ENCODE measurements around the gene DNAJC12. TPM values are rescaled to one million over a fixed set of nuclear protein-coding genes. Genes with fewer than 3 reads are reported as not detected.
A peak's percentile ranks its signal among the peaks of the same experiment; 100 is the strongest.

The DNAJC12 gene
- total RNA-seq, 1 donor from 2014 or later, result 3.7 TPM

DNA sequence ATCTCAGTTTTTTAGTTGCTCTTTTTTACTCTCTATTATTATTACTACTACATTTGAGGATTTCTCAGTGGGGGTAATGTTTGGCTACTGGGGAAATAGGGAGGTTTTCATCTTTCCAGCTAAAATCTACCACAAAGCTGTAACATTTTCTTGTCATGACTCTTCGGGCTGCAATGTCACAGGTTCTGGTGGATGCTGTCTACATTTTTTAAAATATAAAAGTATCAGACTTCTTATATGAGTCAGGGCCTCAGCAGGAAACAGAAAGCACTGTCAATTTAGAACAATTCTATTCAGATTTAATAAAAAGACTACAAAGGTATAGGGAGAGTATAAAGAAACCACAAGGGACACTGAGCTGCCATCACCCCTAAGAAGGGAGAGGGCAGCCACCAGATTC lies 61.6 kb downstream of the DNAJC12 start:
- no peak overlapping the region for H2AFZ ChIP-seq (replicated peaks)
- no peak for DNase-seq (ENCODE audit: low spot score)

GRCh38 chr10:67775279-67775678 lies 62.7 kb downstream of the DNAJC12 start:
- no peaks in the 10 kb centered on the region for H4K20me1 ChIP-seq (ENCODE audit: low read depth)
- no peak overlapping the region for H3K4me3 ChIP-seq
- H3K4me1 ChIP-seq, result no peaks in the 10 kb centered on the region
- no peaks in the 10 kb centered on the region for H3F3A ChIP-seq (ENCODE audit: low read depth)
- H3K27me3 ChIP-seq, result no peaks in the 10 kb centered on the region
- H3K4me2 ChIP-seq, result no peak overlapping the region
- TF ChIP-seq EZH2 (IDR thresholded peaks at IDR 0.05), result no peak
- Mint-ChIP-seq H3K9me3 (no peaks in the 10 kb centered on the region), H3K36me3 (no peaks in the 10 kb centered on the region), H3K27me3 (ENCODE audit: insufficient read depth, low read depth) (peaks cover 8% of the 10 kb centered on the region), H3K4me1 (peaks cover 6% of the 10 kb centered on the region), H3K27ac (no peak overlapping the region), H3K4me3 (no peak overlapping the region)
- H3K9me3 ChIP-seq (ENCODE audit: low read depth), result no peaks in the 10 kb centered on the region
- no peak overlapping the region for H3K9ac ChIP-seq
- H2AFZ ChIP-seq (replicated peaks), result peak overlapping the region; percentile 53
- no peak overlapping the region for H3K27ac ChIP-seq
- H3K36me3 ChIP-seq, result no peaks in the 10 kb centered on the region
- no peaks in the 10 kb centered on the region for H3K79me2 ChIP-seq (ENCODE audit: low read depth)
- no peak for DNase-seq (ENCODE audit: low spot score)

More for the DNA sequence above, 61.6 kb downstream of the DNAJC12 start:
- Mint-ChIP-seq H3K4me1 (peaks cover 6% of the 10 kb centered on the region), H3K4me3 (no peak overlapping the region), H3K27me3 (ENCODE audit: insufficient read depth, low read depth) (peaks cover 6% of the 10 kb centered on the region), H3K36me3 (no peaks in the 10 kb centered on the region), H3K9me3 (no peaks in the 10 kb centered on the region), H3K27ac (no peak overlapping the region)
- Histone ChIP-seq H3K9me3 (ENCODE audit: low read depth) (no peaks in the 10 kb centered on the region), H3K27ac (no peak overlapping the region), H4K20me1 (ENCODE audit: low read depth) (no peaks in the 10 kb centered on the region), H3F3A (ENCODE audit: low read depth) (no peaks in the 10 kb centered on the region), H3K36me3 (no peaks in the 10 kb centered on the region), H3K4me2 (no peak overlapping the region), H3K27me3 (no peaks in the 10 kb centered on the region), H3K4me1 (no peaks in the 10 kb centered on the region), H3K9ac (no peak overlapping the region), H3K79me2 (ENCODE audit: low read depth) (no peaks in the 10 kb centered on the region), H3K4me3 (no peak overlapping the region)
- TF ChIP-seq EZH2 (IDR thresholded peaks at IDR 0.05) (no peak), EZH2phosphoT487 (IDR thresholded peaks at IDR 0.05) (no peak)
- TF ChIP-seq, protein P1, sequence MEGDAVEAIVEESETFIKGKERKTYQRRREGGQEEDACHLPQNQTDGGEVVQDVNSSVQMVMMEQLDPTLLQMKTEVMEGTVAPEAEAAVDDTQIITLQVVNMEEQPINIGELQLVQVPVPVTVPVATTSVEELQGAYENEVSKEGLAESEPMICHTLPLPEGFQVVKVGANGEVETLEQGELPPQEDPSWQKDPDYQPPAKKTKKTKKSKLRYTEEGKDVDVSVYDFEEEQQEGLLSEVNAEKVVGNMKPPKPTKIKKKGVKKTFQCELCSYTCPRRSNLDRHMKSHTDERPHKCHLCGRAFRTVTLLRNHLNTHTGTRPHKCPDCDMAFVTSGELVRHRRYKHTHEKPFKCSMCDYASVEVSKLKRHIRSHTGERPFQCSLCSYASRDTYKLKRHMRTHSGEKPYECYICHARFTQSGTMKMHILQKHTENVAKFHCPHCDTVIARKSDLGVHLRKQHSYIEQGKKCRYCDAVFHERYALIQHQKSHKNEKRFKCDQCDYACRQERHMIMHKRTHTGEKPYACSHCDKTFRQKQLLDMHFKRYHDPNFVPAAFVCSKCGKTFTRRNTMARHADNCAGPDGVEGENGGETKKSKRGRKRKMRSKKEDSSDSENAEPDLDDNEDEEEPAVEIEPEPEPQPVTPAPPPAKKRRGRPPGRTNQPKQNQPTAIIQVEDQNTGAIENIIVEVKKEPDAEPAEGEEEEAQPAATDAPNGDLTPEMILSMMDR (IDR thresholded peaks at IDR 0.05), result no peak

GRCh38 chr10:67772894-67773511 lies 65.0 kb downstream of the DNAJC12 start:
- no peaks in the 10 kb centered on the region for H3K9me3 Mint-ChIP-seq
- H3K27me3 ChIP-seq, result no peaks in the 10 kb centered on the region
- no peaks in the 10 kb centered on the region for H3K4me1 ChIP-seq
- no peak overlapping the region for H3K27ac ChIP-seq
- H4K20me1 ChIP-seq (ENCODE audit: low read depth), result no peaks in the 10 kb centered on the region
- H3K9me3 ChIP-seq (ENCODE audit: low read depth), result no peaks in the 10 kb centered on the region
- no peaks in the 10 kb centered on the region for H3K79me2 ChIP-seq (ENCODE audit: low read depth)
- H3K4me1 Mint-ChIP-seq, result peaks cover 6% of the 10 kb centered on the region
- H3K27ac Mint-ChIP-seq, result no peak overlapping the region
- H3K27me3 Mint-ChIP-seq (ENCODE audit: insufficient read depth, low read depth), result peaks cover 8% of the 10 kb centered on the region
- H3K36me3 ChIP-seq, result no peaks in the 10 kb centered on the region
- TF ChIP-seq EZH2phosphoT487 (IDR thresholded peaks at IDR 0.05), result no peak
- TF ChIP-seq, protein P1 (IDR thresholded peaks at IDR 0.05), result no peak
- TF ChIP-seq EZH2 (IDR thresholded peaks at IDR 0.05), result no peak
- H3K9ac ChIP-seq, result no peak overlapping the region
- H3K36me3 Mint-ChIP-seq, result no peaks in the 10 kb centered on the region
- no peak overlapping the region for H2AFZ ChIP-seq (replicated peaks)
- no peak overlapping the region for H3K4me3 Mint-ChIP-seq
- H3K4me2 ChIP-seq, result no peak overlapping the region
- H3F3A ChIP-seq (ENCODE audit: low read depth), result no peaks in the 10 kb centered on the region
- no peak for DNase-seq (ENCODE audit: low spot score)
- H3K4me3 ChIP-seq, result no peak overlapping the region

DNA sequence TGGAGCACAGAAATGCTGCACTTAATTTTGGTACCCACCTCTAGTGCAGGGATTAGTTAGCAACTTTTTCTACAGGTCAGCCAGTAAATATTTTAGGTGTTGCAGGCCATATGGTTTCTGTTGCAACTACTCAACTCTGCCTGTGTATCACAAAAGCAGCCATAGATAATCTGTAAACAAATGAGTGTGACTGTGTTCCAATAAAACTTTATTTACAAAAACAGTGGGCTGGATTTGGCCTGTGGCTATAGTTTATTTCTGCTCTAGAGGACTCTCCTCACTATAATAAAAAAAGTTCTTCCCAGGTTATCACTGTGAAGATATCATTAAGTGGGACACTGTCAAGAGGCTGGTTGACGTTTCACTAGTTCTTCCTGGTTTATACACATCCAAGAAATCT lies 65.8 kb downstream of the DNAJC12 start:
- H3K4me1 Mint-ChIP-seq, result peaks cover 6% of the 10 kb centered on the region
- H3K27ac Mint-ChIP-seq, result no peak overlapping the region
- no peak for DNase-seq (ENCODE audit: low spot score)
- Histone ChIP-seq H3K79me2 (ENCODE audit: low read depth) (no peaks in the 10 kb centered on the region), H3K27me3 (no peaks in the 10 kb centered on the region), H3F3A (ENCODE audit: low read depth) (no peaks in the 10 kb centered on the region), H3K9ac (no peak overlapping the region), H3K4me3 (no peak overlapping the region), H3K4me2 (no peak overlapping the region), H3K9me3 (ENCODE audit: low read depth) (no peaks in the 10 kb centered on the region), H3K27ac (no peak overlapping the region), H3K4me1 (no peaks in the 10 kb centered on the region), H3K36me3 (no peaks in the 10 kb centered on the region), H4K20me1 (ENCODE audit: low read depth) (no peaks in the 10 kb centered on the region), H2AFZ (replicated peaks) (peak overlapping the region; percentile 30)
- no peaks in the 10 kb centered on the region for H3K9me3 Mint-ChIP-seq
- H3K27me3 Mint-ChIP-seq (ENCODE audit: insufficient read depth, low read depth), result peaks cover 8% of the 10 kb centered on the region
- H3K4me3 Mint-ChIP-seq, result no peak overlapping the region
- TF ChIP-seq, protein P1 (IDR thresholded peaks at IDR 0.05), result no peak
- TF ChIP-seq EZH2 (IDR thresholded peaks at IDR 0.05), result no peak
- no peak for TF ChIP-seq EZH2phosphoT487 (IDR thresholded peaks at IDR 0.05)
- H3K36me3 Mint-ChIP-seq, result no peaks in the 10 kb centered on the region
